Liver (tissue), 9 donors: ENCODE data around the gene C11orf97. TPM values are rescaled to one million over a fixed set of nuclear protein-coding genes. Genes with fewer than 3 reads are reported as not detected.
A peak's percentile ranks its signal among the peaks of the same experiment; 100 is the strongest.

Source experiments
- DNase-seq: peaks from one replicate; pipeline ENCODE4 v3.0.0-alpha.2; 2017; ENCODE audit warnings: low spot score
- H3K27ac ChIP-seq, 2 donors: one replicate each; pipeline ENCODE4 v1.7.0; 2013; ENCODE audit warnings: inconsistent platforms in 2 of 2, low read length in 2 of 2, control low read depth in 1 of 2, low read depth in 1 of 2, mild to moderate bottlenecking in 1 of 2
- H3K27me3 ChIP-seq, 4 donors: one replicate each; pipeline versions ENCODE4 v1.6.1 to v1.7.0; 2013; ENCODE audit warnings: low read length in 3 of 4, inconsistent platforms in 1 of 4, mild to moderate bottlenecking in 1 of 4, moderate library complexity in 1 of 4; ENCODE audit not compliant: control insufficient read depth in 4 of 4, insufficient read depth in 4 of 4
- H3K36me3 ChIP-seq, 4 donors: one replicate each; pipeline versions ENCODE4 v1.6.1 to v1.7.0; 2013; ENCODE audit warnings: low read length in 3 of 4, mild to moderate bottlenecking in 3 of 4, low read depth in 1 of 4, moderate library complexity in 1 of 4; ENCODE audit not compliant: control insufficient read depth in 4 of 4, insufficient read depth in 3 of 4
- H3K4me1 ChIP-seq, 4 donors: one replicate each; pipeline versions ENCODE4 v1.6.1 to v1.7.0; 2013; ENCODE audit warnings: low read length in 3 of 4, mild to moderate bottlenecking in 3 of 4, moderate library complexity in 1 of 4; ENCODE audit not compliant: control insufficient read depth in 4 of 4, insufficient read depth in 4 of 4
- H3K4me3 ChIP-seq, 3 donors: one replicate each; pipeline versions ENCODE4 v1.6.1 to v1.7.0; 2013; ENCODE audit warnings: low read length in 3 of 3, control low read depth in 1 of 3, low read depth in 1 of 3, mild to moderate bottlenecking in 1 of 3
- H3K9ac ChIP-seq, 2 donors: one replicate each; pipeline ENCODE4 v1.7.0; 2013; ENCODE audit warnings: low read length in 2 of 2, mild to moderate bottlenecking in 2 of 2, moderate library complexity in 2 of 2, control low read depth in 1 of 2, low read depth in 1 of 2
- H3K9me3 ChIP-seq, 4 donors: one replicate each; pipeline versions ENCODE4 v1.6.1 to v1.7.0; 2013; ENCODE audit warnings: low read length in 3 of 4; ENCODE audit not compliant: control insufficient read depth in 4 of 4
- EGR1 ChIP-seq, 2 donors: IDR thresholded peaks; 2 replicates each; pipeline ENCODE4 v1.6.1; 2016 to 2018; ENCODE audit warnings: antibody characterized with exemption in 2 of 2, low read depth in 2 of 2
- FOXA2 ChIP-seq: IDR thresholded peaks from 2 replicates; pipeline ENCODE4 v1.6.1; 2016; ENCODE audit warnings: antibody characterized with exemption
- GABPA ChIP-seq, 2 donors: IDR thresholded peaks in 1 of 2; conservative IDR thresholded peaks in 1 of 2; 2 replicates each; pipeline ENCODE4 v1.6.1; 2016; ENCODE audit warnings: antibody characterized with exemption in 2 of 2, mild to moderate bottlenecking in 1 of 2, moderate library complexity in 1 of 2
- HNF4A ChIP-seq, 2 donors: conservative IDR thresholded peaks; 2 replicates each; pipeline ENCODE4 v1.6.1; 2016; ENCODE audit warnings: antibody characterized with exemption in 2 of 2, mild to moderate bottlenecking in 2 of 2
- HNF4G ChIP-seq: IDR thresholded peaks from 2 replicates; pipeline ENCODE4 v1.6.1; 2016; ENCODE audit warnings: antibody characterized with exemption
- JUND ChIP-seq, 2 donors: IDR thresholded peaks; 2 replicates each; pipeline ENCODE4 v1.6.1; 2016; ENCODE audit warnings: antibody characterized with exemption in 2 of 2
- NR2F2 ChIP-seq: IDR thresholded peaks from 2 replicates; pipeline ENCODE4 v1.6.1; 2016; ENCODE audit warnings: antibody characterized with exemption
- RAD21 ChIP-seq, 2 donors: IDR thresholded peaks; 2 replicates each; pipeline ENCODE4 v1.6.1; 2016; ENCODE audit warnings: antibody characterized with exemption in 2 of 2, mild to moderate bottlenecking in 2 of 2
- RXRA ChIP-seq, 2 donors: IDR thresholded peaks; 2 replicates each; pipeline ENCODE4 v1.6.1; 2017 to 2018; ENCODE audit warnings: antibody characterized with exemption in 2 of 2, mild to moderate bottlenecking in 1 of 2
- SP1 ChIP-seq: IDR thresholded peaks from 2 replicates; pipeline ENCODE4 v1.6.1; 2018; ENCODE audit warnings: antibody characterized with exemption, mild to moderate bottlenecking
- TAF1 ChIP-seq: conservative IDR thresholded peaks from 2 replicates; pipeline ENCODE4 v1.6.1; 2016; ENCODE audit warnings: antibody characterized with exemption, mild to moderate bottlenecking
- YY1 ChIP-seq: IDR thresholded peaks from 2 replicates; pipeline ENCODE4 v1.6.1; 2016; ENCODE audit warnings: antibody characterized with exemption, mild to moderate bottlenecking
- WGBS: extraction: QIAGEN DNeasy Blood & Tissue Kit; methylation state at CpG from one replicate; pipeline ENCODE4 v1.1.7; 2013; 5-methylcytosine and 5-hydroxymethylcytosine counted together
- polyA plus RNA-seq, 2 donors: library from polyadenylated mRNA; stranded (reverse) in 1 of 2; unstranded in 1 of 2; fragments of 200-250 nt in 1 of 2; fragments of >200 nt in 1 of 2; fragmentation: Nextera tagmentation in 1 of 2; extraction: Ambion mirVana in 1 of 2; gene quantifications; one replicate each; pipeline versions ENCODE4 v1.2.1 to v1.2.3, GENCODE V29; 2013 to 2015
- total RNA-seq, 2 donors: library from RNA; depleted of rRNA; stranded (reverse); fragments of >200 nt; gene quantifications; one replicate each; pipeline ENCODE4 v1.2.3, GENCODE V29; 2014
- TF ChIP-seq, protein P1 (sequence below): fragments of 150-350 bp; IDR thresholded peaks from 2 replicates; pipeline ENCODE4 v1.5.1; 2017; ENCODE audit warnings: improper control_type of control experiment, low read depth, low read length; ENCODE audit not compliant: missing input control
- TF ChIP-seq, protein P2 (sequence below): IDR thresholded peaks from 2 replicates; pipeline ENCODE4 v1.6.1; 2016; ENCODE audit warnings: antibody characterized with exemption
- TF ChIP-seq, protein P3 (sequence below): IDR thresholded peaks from 2 replicates; pipeline ENCODE4 v1.6.1; 2016; ENCODE audit warnings: antibody characterized with exemption
- TF ChIP-seq, protein P4 (sequence below): IDR thresholded peaks from 2 replicates; pipeline ENCODE4 v1.6.1; 2016; ENCODE audit warnings: antibody characterized with exemption
- TF ChIP-seq, protein P5 (sequence below): IDR thresholded peaks from 2 replicates; pipeline ENCODE4 v1.6.1; 2016; ENCODE audit warnings: antibody characterized with exemption, mild to moderate bottlenecking
- donor health status: healthy.
- donor health status: healthy.
- donor health status: healthy.
- donor health status: healthy.
- donor health status: healthy.

The C11orf97 gene
- total and polyA plus RNA-seq, 4 donors, result 0.36 to 0.94 TPM; not detected in 2

DNA sequence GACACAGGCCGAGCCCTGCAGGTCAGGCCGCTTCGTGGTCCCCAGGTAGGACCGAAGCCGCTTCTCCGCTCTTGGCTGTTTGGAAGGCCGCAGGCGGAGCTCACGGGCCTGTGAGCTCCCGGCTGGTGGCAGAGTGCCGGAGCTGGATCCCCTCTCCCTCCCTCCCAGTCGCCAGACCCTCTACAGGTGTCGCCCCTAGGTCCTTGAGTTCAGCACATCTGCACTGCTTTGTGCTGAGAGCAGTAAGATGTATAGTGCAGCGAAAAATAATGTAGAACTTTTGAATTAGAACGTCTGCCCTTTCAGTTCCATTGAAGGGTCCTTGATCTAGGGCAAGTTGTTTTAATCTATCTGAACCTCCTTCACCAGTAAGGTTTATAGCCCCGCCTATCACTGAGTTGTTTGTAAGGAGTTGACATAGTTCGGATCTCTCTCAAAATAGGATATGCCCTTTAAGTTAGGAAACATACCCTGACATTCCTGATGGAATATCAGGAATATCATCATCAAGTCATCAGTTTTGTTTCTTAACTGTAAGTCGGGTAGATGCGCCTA lies 18.1 kb upstream of the C11orf97 start:
- H3K9ac ChIP-seq, result peak overlapping the region; percentile 30 to 37
- peaks cover 6 to 17% (median 10%) of the 10 kb centered on the region in 4 donors for H3K4me1 ChIP-seq
- H3K4me3 ChIP-seq, result peak overlapping the region; percentile 79 to 91 (median 80)
- no peaks in the 10 kb centered on the region for H3K27me3 ChIP-seq
- 5% methylated on average over 19 of the region's 19 CpGs for WGBS
- DNase-seq, result no peak
- H3K36me3 ChIP-seq, result peaks cover 9 to 24% (median 20%) of the 10 kb centered on the region in 4 donors
- no peaks in the 10 kb centered on the region for H3K9me3 ChIP-seq
- H3K27ac ChIP-seq, result peak overlapping the region; percentile 13 to 46
- TF ChIP-seq YY1 (no peak), HNF4G (no peak), FOXA2 (no peak), EGR1 (IDR thresholded peaks at IDR 0.05; ENCODE audit: low read depth in 2 of 2) (no peak), TAF1 (no peak), NR2F2 (no peak), RAD21 (IDR thresholded peaks at IDR 0.05) (no peak), HNF4A (conservative IDR thresholded peaks at IDR 0.05) (no peak), SP1 (peak; percentile 6), GABPA (IDR thresholded peaks at IDR 0.05 in 1 of 2, conservative IDR thresholded peaks at IDR 0.05 in 1 of 2) (no peak)
- TF ChIP-seq, protein P1, sequence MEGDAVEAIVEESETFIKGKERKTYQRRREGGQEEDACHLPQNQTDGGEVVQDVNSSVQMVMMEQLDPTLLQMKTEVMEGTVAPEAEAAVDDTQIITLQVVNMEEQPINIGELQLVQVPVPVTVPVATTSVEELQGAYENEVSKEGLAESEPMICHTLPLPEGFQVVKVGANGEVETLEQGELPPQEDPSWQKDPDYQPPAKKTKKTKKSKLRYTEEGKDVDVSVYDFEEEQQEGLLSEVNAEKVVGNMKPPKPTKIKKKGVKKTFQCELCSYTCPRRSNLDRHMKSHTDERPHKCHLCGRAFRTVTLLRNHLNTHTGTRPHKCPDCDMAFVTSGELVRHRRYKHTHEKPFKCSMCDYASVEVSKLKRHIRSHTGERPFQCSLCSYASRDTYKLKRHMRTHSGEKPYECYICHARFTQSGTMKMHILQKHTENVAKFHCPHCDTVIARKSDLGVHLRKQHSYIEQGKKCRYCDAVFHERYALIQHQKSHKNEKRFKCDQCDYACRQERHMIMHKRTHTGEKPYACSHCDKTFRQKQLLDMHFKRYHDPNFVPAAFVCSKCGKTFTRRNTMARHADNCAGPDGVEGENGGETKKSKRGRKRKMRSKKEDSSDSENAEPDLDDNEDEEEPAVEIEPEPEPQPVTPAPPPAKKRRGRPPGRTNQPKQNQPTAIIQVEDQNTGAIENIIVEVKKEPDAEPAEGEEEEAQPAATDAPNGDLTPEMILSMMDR, result no peak
- TF ChIP-seq, protein P2, sequence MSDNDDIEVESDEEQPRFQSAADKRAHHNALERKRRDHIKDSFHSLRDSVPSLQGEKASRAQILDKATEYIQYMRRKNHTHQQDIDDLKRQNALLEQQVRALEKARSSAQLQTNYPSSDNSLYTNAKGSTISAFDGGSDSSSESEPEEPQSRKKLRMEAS, result no peak
- TF ChIP-seq, protein P3, sequence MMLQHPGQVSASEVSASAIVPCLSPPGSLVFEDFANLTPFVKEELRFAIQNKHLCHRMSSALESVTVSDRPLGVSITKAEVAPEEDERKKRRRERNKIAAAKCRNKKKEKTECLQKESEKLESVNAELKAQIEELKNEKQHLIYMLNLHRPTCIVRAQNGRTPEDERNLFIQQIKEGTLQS, result peak; percentile 3
- TF ChIP-seq, protein P4, sequence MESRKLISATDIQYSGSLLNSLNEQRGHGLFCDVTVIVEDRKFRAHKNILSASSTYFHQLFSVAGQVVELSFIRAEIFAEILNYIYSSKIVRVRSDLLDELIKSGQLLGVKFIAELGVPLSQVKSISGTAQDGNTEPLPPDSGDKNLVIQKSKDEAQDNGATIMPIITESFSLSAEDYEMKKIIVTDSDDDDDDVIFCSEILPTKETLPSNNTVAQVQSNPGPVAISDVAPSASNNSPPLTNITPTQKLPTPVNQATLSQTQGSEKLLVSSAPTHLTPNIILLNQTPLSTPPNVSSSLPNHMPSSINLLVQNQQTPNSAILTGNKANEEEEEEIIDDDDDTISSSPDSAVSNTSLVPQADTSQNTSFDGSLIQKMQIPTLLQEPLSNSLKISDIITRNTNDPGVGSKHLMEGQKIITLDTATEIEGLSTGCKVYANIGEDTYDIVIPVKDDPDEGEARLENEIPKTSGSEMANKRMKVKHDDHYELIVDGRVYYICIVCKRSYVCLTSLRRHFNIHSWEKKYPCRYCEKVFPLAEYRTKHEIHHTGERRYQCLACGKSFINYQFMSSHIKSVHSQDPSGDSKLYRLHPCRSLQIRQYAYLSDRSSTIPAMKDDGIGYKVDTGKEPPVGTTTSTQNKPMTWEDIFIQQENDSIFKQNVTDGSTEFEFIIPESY, result no peak

DNA sequence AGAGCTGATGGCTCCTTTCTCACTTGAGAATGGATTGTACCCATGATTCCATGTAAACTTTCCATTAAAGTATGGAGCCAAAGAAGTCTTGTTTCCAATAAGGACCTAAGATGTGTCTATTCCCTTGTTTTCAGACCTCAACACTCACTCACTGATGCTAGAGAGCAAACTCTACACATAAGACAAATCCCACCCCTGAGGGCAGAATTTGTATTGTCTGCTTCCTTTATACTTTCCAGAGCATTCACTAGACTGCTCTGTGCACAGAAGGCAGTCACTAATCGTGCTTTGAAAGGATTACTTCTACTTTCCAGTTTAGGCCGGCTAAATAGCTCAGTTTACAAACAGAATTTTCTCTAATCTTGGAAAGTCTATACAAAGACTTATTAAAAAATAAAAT lies 12.1 kb upstream of the C11orf97 start:
- 90% methylated on average over 2 of the region's 2 CpGs for WGBS
- no peak for DNase-seq
- Histone ChIP-seq H3K27me3 (no peaks in the 10 kb centered on the region), H3K9ac (no peak overlapping the region), H3K27ac (no peak overlapping the region), H3K4me1 (no peaks in the 10 kb centered on the region), H3K4me3 (no peak overlapping the region), H3K36me3 (peaks cover 9 to 31% (median 27%) of the 10 kb centered on the region in 4 donors), H3K9me3 (no peaks in the 10 kb centered on the region)
- TF ChIP-seq, protein P1, result no peak
- TF ChIP-seq YY1 (no peak), HNF4G (no peak), RAD21 (IDR thresholded peaks at IDR 0.05) (no peak), SP1 (no peak), RXRA (IDR thresholded peaks at IDR 0.05) (no peak), FOXA2 (no peak), HNF4A (conservative IDR thresholded peaks at IDR 0.05) (no peak), GABPA (IDR thresholded peaks at IDR 0.05 in 1 of 2, conservative IDR thresholded peaks at IDR 0.05 in 1 of 2) (no peak), JUND (IDR thresholded peaks at IDR 0.05) (no peak)
- TF ChIP-seq, protein P3, result no peak
- TF ChIP-seq, protein P5, sequence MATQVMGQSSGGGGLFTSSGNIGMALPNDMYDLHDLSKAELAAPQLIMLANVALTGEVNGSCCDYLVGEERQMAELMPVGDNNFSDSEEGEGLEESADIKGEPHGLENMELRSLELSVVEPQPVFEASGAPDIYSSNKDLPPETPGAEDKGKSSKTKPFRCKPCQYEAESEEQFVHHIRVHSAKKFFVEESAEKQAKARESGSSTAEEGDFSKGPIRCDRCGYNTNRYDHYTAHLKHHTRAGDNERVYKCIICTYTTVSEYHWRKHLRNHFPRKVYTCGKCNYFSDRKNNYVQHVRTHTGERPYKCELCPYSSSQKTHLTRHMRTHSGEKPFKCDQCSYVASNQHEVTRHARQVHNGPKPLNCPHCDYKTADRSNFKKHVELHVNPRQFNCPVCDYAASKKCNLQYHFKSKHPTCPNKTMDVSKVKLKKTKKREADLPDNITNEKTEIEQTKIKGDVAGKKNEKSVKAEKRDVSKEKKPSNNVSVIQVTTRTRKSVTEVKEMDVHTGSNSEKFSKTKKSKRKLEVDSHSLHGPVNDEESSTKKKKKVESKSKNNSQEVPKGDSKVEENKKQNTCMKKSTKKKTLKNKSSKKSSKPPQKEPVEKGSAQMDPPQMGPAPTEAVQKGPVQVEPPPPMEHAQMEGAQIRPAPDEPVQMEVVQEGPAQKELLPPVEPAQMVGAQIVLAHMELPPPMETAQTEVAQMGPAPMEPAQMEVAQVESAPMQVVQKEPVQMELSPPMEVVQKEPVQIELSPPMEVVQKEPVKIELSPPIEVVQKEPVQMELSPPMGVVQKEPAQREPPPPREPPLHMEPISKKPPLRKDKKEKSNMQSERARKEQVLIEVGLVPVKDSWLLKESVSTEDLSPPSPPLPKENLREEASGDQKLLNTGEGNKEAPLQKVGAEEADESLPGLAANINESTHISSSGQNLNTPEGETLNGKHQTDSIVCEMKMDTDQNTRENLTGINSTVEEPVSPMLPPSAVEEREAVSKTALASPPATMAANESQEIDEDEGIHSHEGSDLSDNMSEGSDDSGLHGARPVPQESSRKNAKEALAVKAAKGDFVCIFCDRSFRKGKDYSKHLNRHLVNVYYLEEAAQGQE, result no peak
- TF ChIP-seq, protein P4, result no peak
- TF ChIP-seq, protein P2, result no peak
